Fibroblast of lung (primary cell): ENCODE results near the gene NLGN4X. TPM values are rescaled to one million over a fixed set of nuclear protein-coding genes. Genes with fewer than 3 reads are reported as not detected.

Experiments
- DNase-seq, 2 donors: peaks; one replicate each; pipeline versions ENCODE4 v3.0.0 to v3.0.0-alpha.2; 2010; ENCODE audit warnings: low read depth in 2 of 2
- H2AFZ ChIP-seq: 2 replicates; pipeline ENCODE4 v1.5.1; 2012; ENCODE audit warnings: low read length, control low read depth, inconsistent platforms
- H3K27ac ChIP-seq: 2 replicates; pipeline ENCODE4 v1.5.1; 2011; ENCODE audit warnings: low read length, control low read depth; ENCODE audit not compliant: insufficient read depth
- H3K27me3 ChIP-seq: 2 replicates; pipeline ENCODE4 v1.5.1; 2011; ENCODE audit warnings: mild to moderate bottlenecking, low read length; ENCODE audit not compliant: control insufficient read depth, insufficient read depth
- H3K36me3 ChIP-seq: 2 replicates; pipeline ENCODE4 v1.5.1; 2011; ENCODE audit warnings: low read length; ENCODE audit not compliant: control insufficient read depth, insufficient read depth
- H3K4me1 ChIP-seq: 2 replicates; pipeline ENCODE4 v1.5.1; 2011; ENCODE audit warnings: low read length; ENCODE audit not compliant: control insufficient read depth, insufficient read depth; ENCODE audit errors: extremely low read depth
- H3K4me2 ChIP-seq: 2 replicates; pipeline ENCODE4 v1.5.1; 2011; ENCODE audit warnings: low read length, control low read depth; ENCODE audit not compliant: insufficient read depth; ENCODE audit errors: extremely low read depth
- H3K4me3 ChIP-seq, 4 experiments: fragments of 200-600 bp in 1 of 4; sonication (generic) in 1 of 4; replicated peaks in 1 of 4; 2 replicates each; pipeline ENCODE4 v1.5.1; 2011 to 2016; ENCODE audit warnings: low read length in 4 of 4, low read depth in 3 of 4, mild to moderate bottlenecking in 3 of 4, control low read depth in 2 of 4, inconsistent platforms in 1 of 4, mixed read lengths in 1 of 4; ENCODE audit not compliant: insufficient read depth in 1 of 4; ENCODE audit errors: control extremely low read depth in 1 of 4
- H3K79me2 ChIP-seq: 2 replicates; pipeline ENCODE4 v1.5.1; 2012; ENCODE audit warnings: mild to moderate bottlenecking, low read length, inconsistent platforms; ENCODE audit not compliant: control insufficient read depth, insufficient read depth
- H3K9ac ChIP-seq: 2 replicates; pipeline ENCODE4 v1.5.1; 2011; ENCODE audit warnings: mild to moderate bottlenecking, low read length, control low read depth; ENCODE audit not compliant: insufficient read depth
- H3K9me3 ChIP-seq: 2 replicates; pipeline ENCODE4 v1.5.1; 2012; ENCODE audit warnings: low read depth, low read length; ENCODE audit not compliant: control insufficient read depth, insufficient read depth
- H4K20me1 ChIP-seq: 2 replicates; pipeline ENCODE4 v1.5.1; 2011; ENCODE audit warnings: low read length; ENCODE audit not compliant: control insufficient read depth, insufficient read depth; ENCODE audit errors: extremely low read depth
- EZH2 ChIP-seq: IDR thresholded peaks from 2 replicates; pipeline ENCODE4 v1.5.1; 2012; ENCODE audit warnings: low read length, control low read depth, mild to moderate bottlenecking; ENCODE audit errors: missing control alignments
- polyA plus RNA-seq, 2 donors: library from polyadenylated mRNA; depleted of rRNA in 1 of 2; stranded (reverse) in 1 of 2; unstranded in 1 of 2; fragments of >200 nt; gene quantifications; 2 replicates each; pipeline ENCODE4 v1.2.1, GENCODE V29; 2011 to 2012; ENCODE audit warnings: missing spikeins in 1 of 2
- total RNA-seq: library from RNA; depleted of rRNA; stranded (reverse); fragments of >200 nt; gene quantifications from 2 replicates; pipeline ENCODE4 v1.2.1, GENCODE V29; 2014
- TF ChIP-seq, protein P1 (sequence below), 2 donors: IDR thresholded peaks in 1 of 2; conservative IDR thresholded peaks in 1 of 2; 1 replicate in 1 of 2; 2 replicates in 1 of 2; pipeline ENCODE4 v1.5.1; 2011 to 2012; ENCODE audit warnings: low read length in 2 of 2, control low read depth in 1 of 2, inconsistent platforms in 1 of 2, low read depth in 1 of 2, mild to moderate bottlenecking in 1 of 2

Gene NLGN4X
- total and polyA plus RNA-seq, 2 donors (not counting 1 experiment from before 2014, with no cell fraction given), result 0.16 TPM; not detected in 1

DNA sequence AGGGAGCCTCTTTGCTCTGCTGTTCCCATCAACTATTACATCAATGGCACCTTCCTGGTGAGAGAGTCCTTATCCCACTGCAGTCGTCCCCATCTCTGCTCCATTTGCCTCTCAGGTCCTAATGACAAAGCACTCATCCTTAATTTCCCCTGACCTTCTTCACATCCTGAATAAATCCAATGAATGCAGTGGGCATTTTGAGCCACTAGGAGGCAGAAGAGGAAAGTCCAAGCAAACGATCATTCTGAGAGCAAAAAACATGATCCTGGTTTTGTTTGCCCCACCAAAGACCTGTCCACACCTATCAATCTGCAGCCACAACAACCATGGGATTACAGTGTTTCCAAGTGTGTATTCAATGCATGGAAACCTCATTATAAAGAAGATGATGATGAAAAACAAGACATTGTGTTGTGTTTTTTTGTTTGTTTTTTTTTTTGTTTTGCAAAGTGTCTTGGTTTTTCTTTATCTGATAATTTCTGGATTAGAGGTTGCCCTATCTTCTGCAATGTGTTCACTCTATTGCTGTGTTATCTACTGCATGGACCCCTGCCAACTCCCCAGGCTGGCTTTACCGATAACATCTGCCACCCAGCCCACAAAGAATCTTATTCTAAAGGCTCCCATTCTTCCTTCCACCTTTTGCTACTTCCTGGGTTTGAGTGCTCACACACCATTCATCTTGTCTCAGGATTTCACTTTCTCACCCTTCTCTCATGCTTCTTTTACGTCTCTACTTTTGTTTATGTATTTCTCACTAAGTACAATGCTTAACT lies 207.2 kb downstream of the NLGN4X start:
- TF ChIP-seq, protein P1, sequence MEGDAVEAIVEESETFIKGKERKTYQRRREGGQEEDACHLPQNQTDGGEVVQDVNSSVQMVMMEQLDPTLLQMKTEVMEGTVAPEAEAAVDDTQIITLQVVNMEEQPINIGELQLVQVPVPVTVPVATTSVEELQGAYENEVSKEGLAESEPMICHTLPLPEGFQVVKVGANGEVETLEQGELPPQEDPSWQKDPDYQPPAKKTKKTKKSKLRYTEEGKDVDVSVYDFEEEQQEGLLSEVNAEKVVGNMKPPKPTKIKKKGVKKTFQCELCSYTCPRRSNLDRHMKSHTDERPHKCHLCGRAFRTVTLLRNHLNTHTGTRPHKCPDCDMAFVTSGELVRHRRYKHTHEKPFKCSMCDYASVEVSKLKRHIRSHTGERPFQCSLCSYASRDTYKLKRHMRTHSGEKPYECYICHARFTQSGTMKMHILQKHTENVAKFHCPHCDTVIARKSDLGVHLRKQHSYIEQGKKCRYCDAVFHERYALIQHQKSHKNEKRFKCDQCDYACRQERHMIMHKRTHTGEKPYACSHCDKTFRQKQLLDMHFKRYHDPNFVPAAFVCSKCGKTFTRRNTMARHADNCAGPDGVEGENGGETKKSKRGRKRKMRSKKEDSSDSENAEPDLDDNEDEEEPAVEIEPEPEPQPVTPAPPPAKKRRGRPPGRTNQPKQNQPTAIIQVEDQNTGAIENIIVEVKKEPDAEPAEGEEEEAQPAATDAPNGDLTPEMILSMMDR (conservative IDR thresholded peaks at IDR 0.05 in 1 of 2, IDR thresholded peaks at IDR 0.05 in 1 of 2; ENCODE audit: low read depth in 1 of 2, low read length in 2 of 2), result peak in 1 of 2 donors; percentile 14
- TF ChIP-seq EZH2, result no peak
- no peaks in the 10 kb centered on the region for H3K4me1 ChIP-seq
- no peaks in the 10 kb centered on the region for H3K79me2 ChIP-seq
- H3K4me3 ChIP-seq, result no peak overlapping the region
- no peak overlapping the region for H3K27ac ChIP-seq
- peak in 1 of 2 donors; percentile 27 for DNase-seq
- H3K4me2 ChIP-seq, result no peak overlapping the region
- H3K9me3 ChIP-seq, result no peaks in the 10 kb centered on the region
- H3K9ac ChIP-seq, result no peak overlapping the region
- H2AFZ ChIP-seq, result no peak overlapping the region
- no peaks in the 10 kb centered on the region for H3K27me3 ChIP-seq
- no peaks in the 10 kb centered on the region for H3K36me3 ChIP-seq
- no peaks in the 10 kb centered on the region for H4K20me1 ChIP-seq

DNA sequence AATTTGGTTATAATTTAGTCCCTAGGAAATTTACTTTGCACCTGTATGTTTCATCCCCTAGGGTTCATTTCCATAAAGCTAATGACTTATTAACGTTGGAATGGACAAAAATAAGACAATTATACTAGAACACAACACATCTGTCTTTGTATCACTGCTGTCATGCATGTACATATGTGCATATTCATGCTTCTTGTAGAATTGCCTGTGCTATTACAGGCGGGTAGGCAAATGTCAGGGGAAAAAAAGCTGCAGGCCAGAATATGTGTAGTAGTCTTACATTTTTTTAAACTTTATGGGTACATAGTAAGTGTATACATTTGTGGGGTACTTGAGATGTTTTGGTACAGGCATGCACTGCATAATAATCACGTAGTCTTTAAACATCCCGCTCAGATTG lies 209.6 kb downstream of the NLGN4X start:
- Histone ChIP-seq H3K4me2 (no peak overlapping the region), H3K4me3 (no peak overlapping the region), H3K9me3 (no peaks in the 10 kb centered on the region), H3K4me1 (no peaks in the 10 kb centered on the region), H3K27me3 (no peaks in the 10 kb centered on the region), H3K27ac (no peak overlapping the region), H3K9ac (no peak overlapping the region), H3K36me3 (no peaks in the 10 kb centered on the region), H3K79me2 (no peaks in the 10 kb centered on the region), H2AFZ (no peak overlapping the region), H4K20me1 (no peaks in the 10 kb centered on the region)
- TF ChIP-seq EZH2, result no peak
- TF ChIP-seq, protein P1 (conservative IDR thresholded peaks at IDR 0.05 in 1 of 2, IDR thresholded peaks at IDR 0.05 in 1 of 2; ENCODE audit: low read depth in 1 of 2, low read length in 2 of 2), result no peak
- DNase-seq, result no peak

DNA sequence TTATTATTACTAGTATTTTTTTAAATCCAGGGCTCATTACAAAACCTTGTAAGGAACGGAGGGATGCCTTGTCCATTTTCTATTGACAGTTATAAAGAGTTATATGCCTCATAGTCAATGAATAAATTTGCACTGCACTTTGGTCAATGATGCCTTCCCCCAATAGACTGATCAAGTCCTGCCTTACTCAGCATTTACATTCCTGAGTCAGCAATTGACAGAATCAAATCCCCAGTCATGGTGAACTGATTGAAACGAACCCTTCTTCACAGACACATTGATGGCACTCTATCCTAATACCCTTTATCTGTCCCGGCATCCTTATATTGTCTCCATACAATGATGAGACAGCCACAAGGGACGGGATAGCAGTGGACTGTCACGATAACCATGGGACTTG lies 213.2 kb downstream of the NLGN4X start:
- Histone ChIP-seq H3K4me2 (no peak overlapping the region), H3K9ac (no peak overlapping the region), H3K4me3 (no peak overlapping the region), H4K20me1 (no peaks in the 10 kb centered on the region), H3K9me3 (no peaks in the 10 kb centered on the region), H3K79me2 (no peaks in the 10 kb centered on the region), H3K27ac (no peak overlapping the region), H2AFZ (no peak overlapping the region), H3K4me1 (no peaks in the 10 kb centered on the region), H3K36me3 (no peaks in the 10 kb centered on the region), H3K27me3 (no peaks in the 10 kb centered on the region)
- DNase-seq, result no peak
- TF ChIP-seq, protein P1 (conservative IDR thresholded peaks at IDR 0.05 in 1 of 2, IDR thresholded peaks at IDR 0.05 in 1 of 2; ENCODE audit: low read depth in 1 of 2, low read length in 2 of 2), result no peak
- TF ChIP-seq EZH2, result no peak
